T follicular helper cell (primary cell): ENCODE data around the gene LAIR1.

Source experiments
- DNase-seq: peaks from one replicate; pipeline ENCODE4 v3.0.0-alpha.2; 2020; ENCODE audit warnings: low read depth

Gene LAIR1

DNA sequence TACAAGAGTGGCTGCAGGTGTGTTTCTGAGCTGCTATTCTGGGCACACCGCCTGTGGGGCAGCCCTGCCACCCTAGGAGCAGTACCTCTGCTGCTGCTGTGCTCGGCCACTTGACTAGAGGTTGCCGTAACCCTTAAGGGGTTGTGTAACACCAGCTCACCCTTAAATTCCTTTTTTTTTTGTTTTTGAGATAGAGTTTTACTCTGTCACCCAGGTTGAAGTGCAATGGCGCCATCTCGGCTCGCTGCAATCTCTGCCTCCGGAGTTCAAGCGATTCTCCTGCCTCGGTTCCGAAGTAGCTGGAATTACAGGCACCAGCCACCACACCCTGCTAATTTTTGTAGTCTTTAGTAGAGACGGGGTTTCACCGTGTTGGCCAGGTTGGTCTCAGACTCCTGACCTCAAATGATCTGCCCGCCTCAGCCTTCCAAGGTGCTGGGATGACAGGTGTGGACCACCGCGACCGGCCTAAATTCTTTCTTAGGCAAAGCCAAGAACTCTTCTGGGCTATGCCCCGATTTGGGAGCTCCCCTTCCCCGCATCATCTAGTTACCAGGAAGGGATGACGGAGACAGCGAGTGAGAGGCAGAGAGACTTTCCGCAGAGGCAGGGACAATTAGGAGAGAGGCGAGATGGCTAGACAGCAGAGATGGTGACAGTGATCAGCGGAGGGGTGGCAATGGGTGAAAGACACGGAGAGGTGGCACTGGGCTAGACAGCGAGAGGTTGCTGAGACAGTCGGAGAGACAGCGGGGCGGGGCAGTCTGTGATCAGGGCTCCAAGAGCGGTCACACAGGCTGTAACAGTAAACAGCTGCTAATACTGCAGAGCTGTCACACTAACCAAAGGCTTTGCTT is 47.4 kb downstream of the LAIR1 start:
- no peak for DNase-seq

DNA sequence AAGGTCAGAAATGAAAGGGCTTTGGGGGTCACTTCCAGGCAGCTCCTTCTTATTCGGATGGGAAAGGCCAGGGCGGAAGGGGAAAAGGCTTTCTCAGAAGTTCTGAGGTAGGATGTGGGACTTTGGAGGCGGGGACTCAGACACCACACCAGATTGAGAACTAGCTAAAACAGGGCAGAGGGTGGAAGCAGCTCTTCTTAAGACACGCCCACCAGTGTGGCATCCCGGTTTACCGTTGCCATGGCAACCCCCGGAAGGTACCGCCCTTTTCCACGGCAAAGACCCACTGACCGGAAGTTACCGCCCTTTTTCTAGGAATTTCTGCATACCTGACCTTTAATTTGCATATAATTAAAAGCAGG is 48.0 kb downstream of the LAIR1 start:
- no peak for DNase-seq

DNA sequence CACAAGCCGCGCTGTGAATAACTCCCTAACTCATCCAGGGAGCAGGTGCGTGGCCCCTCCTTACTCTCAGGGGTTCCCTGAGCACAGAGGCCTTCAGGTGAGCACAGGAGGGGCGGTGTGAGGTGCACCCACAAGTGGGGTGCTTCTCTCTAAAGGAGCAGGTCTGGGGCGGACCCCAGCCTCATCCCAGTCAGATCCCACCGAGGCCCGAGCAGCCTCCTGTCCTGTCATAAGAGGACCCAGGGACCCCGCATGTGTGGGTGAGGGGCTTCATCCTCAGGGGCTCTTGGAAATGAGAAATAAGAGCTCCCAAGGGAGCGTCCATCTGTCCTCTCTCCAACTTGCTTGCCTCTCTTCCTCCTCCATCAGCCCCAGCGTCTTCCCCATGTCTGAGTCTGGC is 48.8 kb downstream of the LAIR1 start:
- no peak for DNase-seq

DNA sequence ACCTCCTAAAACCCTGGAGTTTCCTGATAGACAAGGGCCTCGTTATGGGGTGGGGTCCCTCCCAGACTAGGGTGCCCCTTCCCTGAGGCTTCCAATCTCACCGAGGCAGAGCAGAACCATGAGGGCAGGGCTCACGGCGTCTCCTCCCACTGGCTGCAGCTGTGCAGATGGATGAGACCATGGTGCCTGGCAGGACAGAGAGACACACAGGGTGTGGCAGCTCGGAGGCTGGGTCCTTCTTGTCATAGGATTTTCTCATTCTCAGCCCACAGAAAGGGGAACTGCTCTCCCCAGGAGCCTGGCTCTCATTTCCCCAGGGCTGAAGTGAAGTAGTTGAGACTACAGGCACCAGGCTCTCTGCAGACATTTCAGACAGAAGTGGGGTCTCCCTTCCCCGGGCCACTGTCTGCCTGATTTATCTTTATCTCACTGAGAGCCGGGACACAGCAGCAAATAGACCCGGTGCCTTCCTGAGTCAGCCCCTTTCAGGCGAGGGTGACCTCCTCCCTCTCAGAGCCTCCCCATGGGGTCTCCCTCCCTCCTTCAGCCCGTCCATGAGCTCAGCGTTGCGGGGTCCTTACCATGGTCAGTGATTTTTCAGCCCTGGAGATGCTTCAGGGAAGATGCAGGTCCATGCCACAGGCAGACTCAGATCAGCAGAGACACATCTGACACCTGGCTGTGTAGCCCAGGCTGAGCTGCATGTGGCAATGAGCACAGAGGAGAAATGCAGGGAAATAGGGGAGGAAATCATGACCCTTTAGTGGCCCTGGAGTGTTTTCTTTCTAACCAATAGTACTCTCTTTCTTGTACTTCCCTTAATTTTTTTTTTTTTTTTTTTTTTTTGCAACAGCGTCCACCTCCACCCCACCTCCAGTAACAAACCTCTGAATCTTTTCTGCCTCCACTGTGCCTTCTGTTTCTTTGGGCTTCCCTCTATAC is 52.0 kb downstream of the LAIR1 start, which contains the start of gene LILRA5:
TSS of gene LILRA5 (minus strand) at position 731 of the 942 bp plus-strand sequence. CDS start at position 584, 147 bp downstream.
- no peak for DNase-seq

DNA sequence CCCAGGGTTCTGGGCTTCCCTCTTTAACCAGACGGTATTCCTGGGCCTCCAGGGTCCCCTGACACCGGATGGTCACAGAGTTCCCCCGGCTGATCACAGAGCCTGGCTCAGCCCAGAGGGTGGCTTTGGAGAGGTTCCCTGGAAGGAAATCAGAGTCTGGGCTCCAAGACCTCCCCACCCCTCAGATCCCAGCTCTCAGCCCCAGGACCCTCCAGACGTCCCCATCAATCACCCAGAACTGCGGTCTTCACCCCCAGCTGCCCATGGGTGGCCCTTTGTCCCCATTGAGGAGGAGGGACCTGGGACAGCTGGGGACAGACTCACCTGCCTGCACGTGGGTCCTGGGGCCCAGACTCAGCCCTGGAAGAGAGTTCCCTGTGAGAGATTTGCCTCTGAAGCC is 52.7 kb downstream of the LAIR1 start:
- DNase-seq: no peak

DNA sequence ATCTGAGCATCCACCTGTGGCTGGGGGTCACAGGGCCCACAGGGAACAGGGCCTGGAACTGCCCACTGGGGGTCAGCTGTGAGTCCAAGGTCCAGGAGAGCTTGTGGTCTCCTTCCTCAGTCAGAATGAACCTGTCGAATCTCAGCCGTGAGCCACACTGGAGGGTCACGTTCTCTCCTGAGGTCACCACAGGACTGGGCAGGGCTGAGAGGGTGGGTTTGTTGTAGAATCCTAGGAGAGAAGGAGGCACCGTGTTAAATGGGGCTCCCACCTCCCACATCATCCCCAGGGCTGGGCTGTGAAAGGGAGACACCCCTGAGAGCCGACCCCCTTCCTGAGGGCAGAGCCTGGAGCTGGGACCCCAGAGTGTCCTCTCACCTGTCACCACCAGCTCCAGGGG is 53.2 kb downstream of the LAIR1 start:
- no peak for DNase-seq

DNA sequence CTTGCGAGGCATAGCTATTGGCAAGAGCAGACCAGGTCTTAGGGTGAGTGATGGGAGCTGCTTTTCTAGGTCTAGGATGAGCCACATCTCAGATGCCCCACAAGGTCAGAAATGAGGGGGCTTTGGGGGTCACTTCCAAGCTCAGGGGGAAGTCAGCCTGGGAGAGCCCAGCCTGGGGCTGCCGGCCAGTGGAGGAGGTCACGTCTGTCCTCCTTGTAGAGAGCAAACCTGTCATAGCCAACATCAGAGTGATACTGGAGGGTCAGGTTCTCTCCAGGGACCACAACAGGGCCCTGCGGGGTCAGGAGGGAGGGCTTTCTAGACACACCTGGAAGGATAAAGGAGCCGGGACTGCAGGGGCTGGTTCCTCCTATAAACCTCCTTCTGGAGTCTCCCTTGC is 54.2 kb downstream of the LAIR1 start:
- DNase-seq: no peak

DNA sequence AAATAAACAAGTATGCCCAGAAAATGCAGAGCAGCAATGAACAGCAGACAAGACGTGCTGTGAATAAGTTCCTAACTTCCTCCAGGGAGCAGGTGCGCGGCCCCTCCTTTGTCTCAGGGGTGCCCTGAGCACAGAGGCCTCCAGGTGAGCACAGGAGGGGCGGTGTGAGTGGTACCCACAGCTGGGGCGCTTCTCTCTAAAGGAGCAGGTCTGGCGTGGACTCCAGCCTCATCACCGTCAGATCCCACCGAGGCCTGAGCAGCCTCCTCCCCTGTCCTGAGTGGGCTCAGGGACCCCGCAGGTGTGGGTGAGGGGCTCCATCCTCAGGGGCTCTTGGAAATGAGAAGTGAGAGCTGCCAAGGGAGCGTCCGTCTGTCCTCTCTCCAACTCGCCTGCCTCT is 54.9 kb downstream of the LAIR1 start:
- no peak for DNase-seq

DNA sequence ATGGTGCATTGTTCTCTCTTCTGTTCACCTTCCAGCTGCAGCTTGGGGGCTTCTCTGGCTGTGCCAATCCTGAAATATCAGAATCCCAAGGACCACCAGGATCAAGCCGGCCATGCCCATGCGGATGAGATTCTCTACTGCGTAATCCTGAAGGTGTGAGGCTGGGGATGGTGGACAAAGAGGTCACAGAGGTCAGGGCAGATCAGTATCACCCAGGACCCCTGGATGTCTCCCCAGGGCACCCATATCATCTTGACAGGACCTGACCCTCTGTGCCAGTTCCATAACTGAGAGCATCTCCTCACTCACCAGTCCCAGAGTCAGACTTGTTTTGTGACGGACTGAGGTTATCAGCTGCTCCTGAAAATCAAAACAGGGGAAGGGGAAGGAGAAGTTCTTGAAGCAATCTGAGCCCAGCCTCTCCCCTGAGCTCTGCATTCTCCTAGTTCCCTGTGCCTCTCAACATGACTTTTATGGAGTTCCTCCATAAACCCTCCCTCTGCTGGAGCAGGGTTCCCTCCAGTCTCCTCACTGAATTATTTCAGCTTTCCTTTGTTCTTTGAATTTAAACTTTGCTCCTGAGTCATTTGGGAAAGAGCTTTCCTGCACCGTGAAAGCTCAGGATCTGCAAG is 57.2 kb downstream of the LAIR1 start:
- no peak for DNase-seq

DNA sequence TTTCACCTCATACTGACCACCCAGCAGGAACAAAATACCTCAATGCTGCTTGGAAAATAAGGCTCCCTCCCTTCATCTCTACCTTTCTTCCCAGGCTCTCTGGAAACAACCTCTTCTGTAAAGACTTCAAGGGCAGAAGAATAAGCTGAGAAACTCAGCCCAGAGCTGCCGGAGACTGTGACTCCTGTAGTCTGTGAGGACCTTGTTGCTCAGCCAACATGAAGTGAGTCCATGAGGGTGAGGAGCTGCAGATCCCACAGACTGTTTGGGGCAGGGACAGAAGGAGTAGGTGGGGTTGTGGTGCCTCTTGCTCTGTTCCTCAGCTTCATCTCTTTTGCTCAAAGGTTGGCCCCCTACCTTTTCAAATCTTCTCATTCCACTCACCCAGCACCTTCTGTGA is 59.6 kb downstream of the LAIR1 start:
- no peak for DNase-seq

DNA sequence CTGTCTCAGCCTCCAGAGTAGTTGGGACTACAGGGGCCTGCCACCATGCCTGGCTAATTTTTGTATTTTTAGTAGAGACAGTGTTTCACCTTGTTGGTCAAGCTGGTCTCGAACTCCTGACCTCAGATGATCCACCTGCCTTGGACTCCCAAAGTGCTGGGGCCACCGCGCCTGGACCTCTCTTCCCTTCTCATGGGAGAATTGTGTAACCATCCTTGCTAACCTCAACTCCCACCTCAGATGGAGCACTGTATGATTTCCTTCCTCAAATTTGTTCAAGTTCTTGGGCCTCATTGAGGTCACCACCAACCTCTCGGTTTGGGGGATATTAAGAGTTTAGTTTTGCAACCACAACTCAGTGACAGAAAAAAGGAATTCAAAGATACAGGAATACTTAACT is 62.5 kb downstream of the LAIR1 start:
- no peak for DNase-seq
